Measurements from ENCODE around the gene KBTBD6. TPM values are rescaled to one million over a fixed set of nuclear protein-coding genes. Genes with fewer than 3 reads are reported as not detected.
A peak's percentile ranks its signal among the peaks of the same experiment; 100 is the strongest.

KBTBD6 gene
- total and polyA plus RNA-seq, 2 of the 13 experiments (the other 11 are each of a cell fraction or from before 2014, with no cell fraction given): 4.4 to 12.0 TPM

DNA sequence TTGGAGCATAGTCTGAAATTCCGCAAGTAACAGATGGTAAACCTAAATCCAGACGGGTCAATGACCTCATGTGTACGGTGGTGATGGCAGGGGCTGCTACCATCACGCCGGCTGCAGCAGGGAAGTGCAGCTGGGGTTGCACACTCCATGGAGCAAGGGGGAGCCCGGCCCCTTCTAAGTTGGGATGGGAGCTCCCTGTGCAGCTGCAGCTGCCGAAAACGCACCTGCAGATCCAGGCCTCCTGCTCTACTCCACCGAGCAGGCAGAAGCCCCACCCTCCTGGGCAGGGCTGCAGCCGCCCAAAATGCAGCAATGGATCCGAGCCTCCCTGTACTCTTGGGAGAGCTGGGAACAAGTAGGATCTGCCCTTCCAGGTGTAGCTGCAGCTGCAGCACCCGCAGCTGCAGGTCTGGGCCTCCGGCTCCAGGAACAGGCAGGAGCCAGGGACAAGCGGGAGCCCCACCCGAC, 25.5 kb downstream of the KBTBD6 start (continued):
- TF ChIP-seq PCBP2 (optimal IDR thresholded peaks at IDR 0.05; ENCODE audit: low read depth, low read length, poor library complexity, severe bottlenecking) (no peak), ZNF883 (CRISPR knock-in tag; IDR thresholded peaks at IDR 0.05; ENCODE audit: not compliant biosample characterization) (no peak), CEBPB (IDR thresholded peaks at IDR 0.05; ENCODE audit: borderline replicate concordance, low read depth, low read length) (no peak), RXRA (CRISPR knock-in tag; IDR thresholded peaks at IDR 0.05) (peak; percentile 89), ZNF10 (CRISPR knock-in tag; IDR thresholded peaks at IDR 0.05; ENCODE audit: borderline replicate concordance, low read depth) (no peak), XBP1 (CRISPR knock-in tag; IDR thresholded peaks at IDR 0.05) (no peak), ZNF101 (CRISPR knock-in tag; IDR thresholded peaks at IDR 0.05; ENCODE audit: borderline replicate concordance, low read depth) (no peak), ZMYM4 (CRISPR knock-in tag; IDR thresholded peaks at IDR 0.05) (no peak), ZSCAN25 (CRISPR knock-in tag; IDR thresholded peaks at IDR 0.05) (0 out of 2 replicates have a peak, but pooled peaks have one; percentile 31), ZBTB1 (CRISPR knock-in tag; IDR thresholded peaks at IDR 0.05; ENCODE audit: borderline replicate concordance) (no peak), ZKSCAN1 (IDR thresholded peaks at IDR 0.05; ENCODE audit: low read length) (no peak), NFE2L2 (IDR thresholded peaks at IDR 0.05; ENCODE audit: low read length) (no peak), MTF2 (CRISPR knock-in tag; IDR thresholded peaks at IDR 0.05; ENCODE audit: borderline replicate concordance) (no peak), ZBTB38 (CRISPR knock-in tag; IDR thresholded peaks at IDR 0.05) (no peak), TBX2 (CRISPR knock-in tag; IDR thresholded peaks at IDR 0.05; ENCODE audit: borderline replicate concordance) (peak; percentile 38), NCOA2 (CRISPR knock-in tag; IDR thresholded peaks at IDR 0.05) (no peak), ZIK1 (CRISPR knock-in tag; IDR thresholded peaks at IDR 0.05; ENCODE audit: borderline replicate concordance, low read depth) (no peak), PRMT3 (CRISPR knock-in tag; IDR thresholded peaks at IDR 0.05; ENCODE audit: borderline replicate concordance, low read depth) (no peak), ZNF292 (CRISPR knock-in tag; IDR thresholded peaks at IDR 0.05; ENCODE audit: borderline replicate concordance, low read depth) (peak; percentile 55; the same call in 1 of the 2 replicates), NR2F1 (CRISPR knock-in tag; IDR thresholded peaks at IDR 0.05) (no peak)
- TF ChIP-seq, protein P1, sequence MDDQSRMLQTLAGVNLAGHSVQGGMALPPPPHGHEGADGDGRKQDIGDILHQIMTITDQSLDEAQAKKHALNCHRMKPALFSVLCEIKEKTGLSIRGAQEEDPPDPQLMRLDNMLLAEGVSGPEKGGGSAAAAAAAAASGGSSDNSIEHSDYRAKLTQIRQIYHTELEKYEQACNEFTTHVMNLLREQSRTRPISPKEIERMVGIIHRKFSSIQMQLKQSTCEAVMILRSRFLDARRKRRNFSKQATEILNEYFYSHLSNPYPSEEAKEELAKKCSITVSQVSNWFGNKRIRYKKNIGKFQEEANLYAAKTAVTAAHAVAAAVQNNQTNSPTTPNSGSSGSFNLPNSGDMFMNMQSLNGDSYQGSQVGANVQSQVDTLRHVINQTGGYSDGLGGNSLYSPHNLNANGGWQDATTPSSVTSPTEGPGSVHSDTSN (CRISPR knock-in tag; IDR thresholded peaks at IDR 0.05; ENCODE audit: borderline replicate concordance): no peak
- TF ChIP-seq, protein P2, sequence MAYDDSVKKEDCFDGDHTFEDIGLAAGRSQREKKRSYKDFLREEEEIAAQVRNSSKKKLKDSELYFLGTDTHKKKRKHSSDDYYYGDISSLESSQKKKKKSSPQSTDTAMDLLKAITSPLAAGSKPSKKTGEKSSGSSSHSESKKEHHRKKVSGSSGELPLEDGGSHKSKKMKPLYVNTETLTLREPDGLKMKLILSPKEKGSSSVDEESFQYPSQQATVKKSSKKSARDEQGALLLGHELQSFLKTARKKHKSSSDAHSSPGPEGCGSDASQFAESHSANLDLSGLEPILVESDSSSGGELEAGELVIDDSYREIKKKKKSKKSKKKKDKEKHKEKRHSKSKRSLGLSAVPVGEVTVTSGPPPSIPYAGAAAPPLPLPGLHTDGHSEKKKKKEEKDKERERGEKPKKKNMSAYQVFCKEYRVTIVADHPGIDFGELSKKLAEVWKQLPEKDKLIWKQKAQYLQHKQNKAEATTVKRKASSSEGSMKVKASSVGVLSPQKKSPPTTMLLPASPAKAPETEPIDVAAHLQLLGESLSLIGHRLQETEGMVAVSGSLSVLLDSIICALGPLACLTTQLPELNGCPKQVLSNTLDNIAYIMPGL (CRISPR knock-in tag; IDR thresholded peaks at IDR 0.05; ENCODE audit: borderline replicate concordance in 1 of 2, low read depth in 1 of 2): 0 out of 4 replicates have a peak, but pooled peaks of 1 of the 2 experiments have one; percentile 10
- TF ChIP-seq, protein P3, sequence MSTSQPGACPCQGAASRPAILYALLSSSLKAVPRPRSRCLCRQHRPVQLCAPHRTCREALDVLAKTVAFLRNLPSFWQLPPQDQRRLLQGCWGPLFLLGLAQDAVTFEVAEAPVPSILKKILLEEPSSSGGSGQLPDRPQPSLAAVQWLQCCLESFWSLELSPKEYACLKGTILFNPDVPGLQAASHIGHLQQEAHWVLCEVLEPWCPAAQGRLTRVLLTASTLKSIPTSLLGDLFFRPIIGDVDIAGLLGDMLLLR (CRISPR knock-in tag; IDR thresholded peaks at IDR 0.05): no peak
- TF ChIP-seq, protein P4, sequence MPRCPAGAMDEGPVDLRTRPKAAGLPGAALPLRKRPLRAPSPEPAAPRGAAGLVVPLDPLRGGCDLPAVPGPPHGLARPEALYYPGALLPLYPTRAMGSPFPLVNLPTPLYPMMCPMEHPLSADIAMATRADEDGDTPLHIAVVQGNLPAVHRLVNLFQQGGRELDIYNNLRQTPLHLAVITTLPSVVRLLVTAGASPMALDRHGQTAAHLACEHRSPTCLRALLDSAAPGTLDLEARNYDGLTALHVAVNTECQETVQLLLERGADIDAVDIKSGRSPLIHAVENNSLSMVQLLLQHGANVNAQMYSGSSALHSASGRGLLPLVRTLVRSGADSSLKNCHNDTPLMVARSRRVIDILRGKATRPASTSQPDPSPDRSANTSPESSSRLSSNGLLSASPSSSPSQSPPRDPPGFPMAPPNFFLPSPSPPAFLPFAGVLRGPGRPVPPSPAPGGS (CRISPR knock-in tag; IDR thresholded peaks at IDR 0.05): no peak

All from HepG2 (cell line).